Testis (tissue), 3 donors: ENCODE data around the gene FAM107A. TPM values are rescaled to one million over a fixed set of nuclear protein-coding genes. Genes with fewer than 3 reads are reported as not detected.

Experiments
- DNase-seq: peaks from one replicate; pipeline ENCODE4 v3.0.0-alpha.2; 2019
- H3K27ac ChIP-seq, 2 donors: fragments of 200-600 bp; sonication (generic); one replicate each; pipeline ENCODE4 v1.5.1; 2019
- H3K27me3 ChIP-seq: fragments of 200-600 bp; sonication (generic); one replicate; pipeline ENCODE4 v1.5.1; 2019
- H3K36me3 ChIP-seq: fragments of 200-600 bp; sonication (generic); one replicate; pipeline ENCODE4 v1.5.1; 2017; ENCODE audit warnings: low read depth; ENCODE audit errors: missing control alignments
- H3K4me1 ChIP-seq: fragments of 200-600 bp; sonication (generic); one replicate; pipeline ENCODE4 v1.5.1; 2019
- H3K4me3 ChIP-seq, 2 donors: fragments of 200-600 bp; sonication (generic); one replicate each; pipeline ENCODE4 v1.5.1; 2017 to 2019
- H3K9me3 ChIP-seq: fragments of 200-600 bp; sonication (generic); one replicate; pipeline ENCODE4 v1.5.1; 2017
- POLR2A ChIP-seq: fragments of 450-650 bp; IDR thresholded peaks from one replicate; pipeline ENCODE4 v1.6.1; 2017; ENCODE audit warnings: antibody characterized with exemption, mild to moderate bottlenecking, moderate library complexity
- WGBS, 2 donors: methylation state at CpG; one replicate each; pipeline ENCODE4 v1.1.5; 2018; 5-methylcytosine and 5-hydroxymethylcytosine counted together
- intact Hi-C: fragments of 100-400 bp; cut with DNase I; formaldehyde crosslinking; loops from one replicate; pipeline ENCODE4 v1.15.1; 2023; ENCODE audit warnings: low total_unique reads
- polyA plus RNA-seq: library from polyadenylated mRNA; stranded (reverse); fragments of 350-450 nt; fragmentation: Illumina TruSeq; extraction: RNeasy Lipid Tissue Mini Kit (QIAGEN cat#74804); gene quantifications from one replicate; pipeline ENCODE4 v1.2.3, GENCODE V29; 2014; ENCODE audit warnings: low read depth, low replicate concordance; ENCODE audit not compliant: insufficient read depth
- total RNA-seq, 2 donors: library from RNA; depleted of rRNA; stranded (reverse); fragments of >200 nt; gene quantifications; one replicate each; pipeline ENCODE4 v1.2.3, GENCODE V29; 2016
- TF ChIP-seq, protein P1 (sequence below), 3 experiments: fragments of 450-650 bp in 2 of 3; fragments of 200-600 bp in 1 of 3; sonication (generic) in 1 of 3; IDR thresholded peaks; one replicate each; pipeline ENCODE4 v1.5.1; 2016 to 2019; ENCODE audit warnings: antibody characterized with exemption in 3 of 3, mild to moderate bottlenecking in 2 of 3, moderate library complexity in 1 of 3

The FAM107A gene
- total and polyA plus RNA-seq, 3 donors from 2014 or later, result 7.8 to 17.8 (median 14.8) TPM

DNA sequence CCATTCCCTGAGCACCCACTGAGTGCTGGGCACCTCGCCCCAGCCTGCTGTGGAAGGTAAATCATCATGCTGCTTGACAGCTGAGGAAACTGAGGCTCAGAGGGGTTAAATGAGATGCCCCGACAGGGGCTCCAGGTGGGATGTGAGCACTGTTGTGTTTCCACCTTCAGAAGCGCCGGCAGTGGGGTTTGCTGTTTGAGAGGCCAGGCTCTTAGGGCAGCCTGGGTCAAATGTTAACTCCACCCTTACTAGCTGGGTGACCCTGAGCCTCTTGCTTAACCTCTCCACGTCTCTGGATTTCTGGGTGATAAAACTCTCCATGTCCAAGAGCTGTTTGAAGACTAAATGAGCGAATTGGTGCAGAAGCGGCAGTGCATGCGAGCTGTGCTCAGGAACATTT is 46.3 kb upstream of the FAM107A start:
- Histone ChIP-seq H3K27me3 (no peaks in the 10 kb centered on the region), H3K4me3 (no peak overlapping the region), H3K36me3 (no peaks in the 10 kb centered on the region), H3K4me1 (peaks cover 37% of the 10 kb centered on the region), H3K27ac (no peak overlapping the region), H3K9me3 (no peaks in the 10 kb centered on the region)
- intact Hi-C loops, result no loop called here
- 87 to 89% methylated on average over 6 to 7 of the region's 8 CpGs for WGBS, 2 donors
- DNase-seq, result no peak
- TF ChIP-seq, protein P1, sequence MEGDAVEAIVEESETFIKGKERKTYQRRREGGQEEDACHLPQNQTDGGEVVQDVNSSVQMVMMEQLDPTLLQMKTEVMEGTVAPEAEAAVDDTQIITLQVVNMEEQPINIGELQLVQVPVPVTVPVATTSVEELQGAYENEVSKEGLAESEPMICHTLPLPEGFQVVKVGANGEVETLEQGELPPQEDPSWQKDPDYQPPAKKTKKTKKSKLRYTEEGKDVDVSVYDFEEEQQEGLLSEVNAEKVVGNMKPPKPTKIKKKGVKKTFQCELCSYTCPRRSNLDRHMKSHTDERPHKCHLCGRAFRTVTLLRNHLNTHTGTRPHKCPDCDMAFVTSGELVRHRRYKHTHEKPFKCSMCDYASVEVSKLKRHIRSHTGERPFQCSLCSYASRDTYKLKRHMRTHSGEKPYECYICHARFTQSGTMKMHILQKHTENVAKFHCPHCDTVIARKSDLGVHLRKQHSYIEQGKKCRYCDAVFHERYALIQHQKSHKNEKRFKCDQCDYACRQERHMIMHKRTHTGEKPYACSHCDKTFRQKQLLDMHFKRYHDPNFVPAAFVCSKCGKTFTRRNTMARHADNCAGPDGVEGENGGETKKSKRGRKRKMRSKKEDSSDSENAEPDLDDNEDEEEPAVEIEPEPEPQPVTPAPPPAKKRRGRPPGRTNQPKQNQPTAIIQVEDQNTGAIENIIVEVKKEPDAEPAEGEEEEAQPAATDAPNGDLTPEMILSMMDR (IDR thresholded peaks at IDR 0.05), result no peak
- no peak for TF ChIP-seq POLR2A

DNA sequence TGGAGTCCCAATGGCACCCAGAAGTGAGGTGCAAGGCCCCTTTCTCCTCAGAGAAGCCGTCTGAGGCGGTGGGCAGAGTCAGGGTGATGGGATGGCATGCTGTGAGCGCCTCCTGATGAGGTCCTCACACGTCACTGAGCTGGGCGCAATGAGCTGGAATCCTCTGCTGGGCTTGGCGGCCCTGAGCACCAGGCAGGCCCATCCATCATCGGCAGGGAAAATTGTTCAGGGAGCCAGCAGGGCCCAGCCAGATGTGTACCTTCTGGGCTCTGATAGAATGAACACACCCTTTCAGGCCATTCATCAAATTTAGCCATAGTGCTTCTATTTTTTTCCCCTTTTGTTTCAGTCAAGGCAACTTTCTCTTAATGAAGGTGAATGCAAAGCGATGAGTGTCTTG is 45.7 kb upstream of the FAM107A start:
- Histone ChIP-seq H3K4me1 (peaks cover 33% of the 10 kb centered on the region), H3K27me3 (no peaks in the 10 kb centered on the region), H3K27ac (no peak overlapping the region), H3K4me3 (no peak overlapping the region), H3K9me3 (no peaks in the 10 kb centered on the region), H3K36me3 (no peaks in the 10 kb centered on the region)
- 87 to 95% methylated on average over 8 of the region's 8 CpGs for WGBS, 2 donors
- TF ChIP-seq, protein P1 (IDR thresholded peaks at IDR 0.05), result no peak
- no peak for TF ChIP-seq POLR2A
- DNase-seq, result no peak
- intact Hi-C loops, result no loop called here

DNA sequence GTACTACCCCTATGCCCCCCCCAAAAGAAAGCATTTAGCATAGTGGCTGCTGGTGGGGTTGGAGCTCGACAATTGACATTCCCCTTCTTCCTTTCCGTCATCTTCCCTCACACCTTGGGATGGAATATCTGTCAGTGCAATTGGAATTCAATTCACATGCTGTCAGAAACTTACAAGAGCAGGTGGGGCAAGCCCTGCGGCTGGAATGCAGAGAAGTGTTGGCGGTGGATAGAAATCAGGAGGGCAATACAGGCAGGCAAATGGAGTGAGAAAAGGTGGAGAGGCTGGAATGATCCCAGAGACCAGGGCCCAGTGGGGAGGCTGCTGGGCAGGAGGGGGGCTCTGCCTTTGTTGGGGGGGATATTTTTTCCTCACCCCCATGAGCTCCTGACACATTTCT is 45.2 kb upstream of the FAM107A start:
- no peaks in the 10 kb centered on the region for H3K36me3 ChIP-seq
- no peaks in the 10 kb centered on the region for H3K9me3 ChIP-seq
- H3K27me3 ChIP-seq, result no peaks in the 10 kb centered on the region
- TF ChIP-seq POLR2A, result no peak
- TF ChIP-seq, protein P1 (IDR thresholded peaks at IDR 0.05), result no peak
- intact Hi-C loops, result no loop called here
- DNase-seq, result no peak
- peaks cover 33% of the 10 kb centered on the region for H3K4me1 ChIP-seq
- WGBS, 2 donors, result 93 to 96% methylated on average over 4 of the region's 4 CpGs
- no peak overlapping the region for H3K27ac ChIP-seq
- H3K4me3 ChIP-seq, result no peak overlapping the region

DNA sequence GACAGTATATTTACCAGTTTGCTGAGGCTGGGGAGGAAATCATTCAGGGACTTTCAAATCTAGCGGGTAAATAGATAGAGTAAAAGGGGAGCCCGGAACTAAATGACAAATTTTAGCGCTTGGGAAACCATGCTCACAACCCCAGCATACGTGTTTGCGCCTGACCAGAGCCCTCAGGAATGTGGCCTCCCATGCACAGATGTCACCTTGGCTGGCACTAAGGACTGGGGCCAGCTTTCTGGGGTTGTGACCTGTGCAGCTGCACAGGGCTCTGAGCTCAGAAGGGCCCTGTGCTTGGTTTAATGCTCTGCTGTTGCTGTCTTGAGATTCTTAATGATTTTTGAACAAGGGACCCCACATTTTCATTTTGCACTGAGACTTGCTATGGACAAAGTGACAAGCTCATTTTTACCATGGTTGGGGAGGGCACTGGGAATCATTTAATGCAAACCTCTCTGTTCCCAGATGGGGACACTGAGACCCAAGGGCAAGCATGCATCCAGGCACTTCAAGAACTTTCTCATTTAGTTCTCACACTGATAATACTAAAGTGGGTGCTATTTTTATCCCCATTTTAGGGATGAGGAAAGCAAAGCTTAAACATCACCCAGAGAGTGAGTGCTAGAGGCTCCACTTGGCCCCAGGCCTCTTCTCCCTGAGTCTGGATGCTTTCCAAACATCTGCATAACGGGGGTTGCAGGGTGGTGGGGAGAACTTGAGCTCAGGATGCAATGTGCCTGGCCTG is 44.1 kb upstream of the FAM107A start:
- Histone ChIP-seq H3K4me3 (no peak overlapping the region), H3K4me1 (peaks cover 28% of the 10 kb centered on the region), H3K27ac (no peak overlapping the region), H3K36me3 (no peaks in the 10 kb centered on the region), H3K9me3 (no peaks in the 10 kb centered on the region), H3K27me3 (no peaks in the 10 kb centered on the region)
- TF ChIP-seq POLR2A, result no peak
- TF ChIP-seq, protein P1 (IDR thresholded peaks at IDR 0.05), result no peak
- 59 to 75% methylated on average over 6 of the region's 6 CpGs for WGBS, 2 donors
- DNase-seq, result no peak
- intact Hi-C loops, result no loop called here

DNA sequence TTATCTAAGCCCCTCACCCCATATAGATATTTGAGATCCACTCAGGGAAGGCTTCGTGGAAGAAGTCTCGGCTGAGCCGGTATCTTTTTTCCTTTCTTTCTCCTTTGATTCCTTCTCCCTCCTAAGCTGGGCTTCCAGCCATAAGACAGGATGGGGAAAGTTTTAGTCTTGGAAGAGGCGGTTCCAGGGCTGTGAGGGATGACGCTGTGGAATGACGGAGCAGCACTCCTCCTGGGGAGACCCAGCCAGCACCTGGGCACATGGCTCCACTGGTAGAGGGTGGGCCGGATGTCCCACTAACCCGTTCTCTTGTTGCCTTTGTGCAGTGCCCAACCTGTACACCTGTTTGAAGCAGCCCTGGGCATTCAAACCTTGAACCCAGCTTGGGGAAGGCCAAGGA is 43.2 kb upstream of the FAM107A start:
- 50 to 75% methylated on average over 8 of the region's 8 CpGs for WGBS, 2 donors
- Histone ChIP-seq H3K4me3 (no peak overlapping the region), H3K27ac (no peak overlapping the region), H3K27me3 (no peaks in the 10 kb centered on the region), H3K4me1 (peaks cover 23% of the 10 kb centered on the region), H3K36me3 (no peaks in the 10 kb centered on the region), H3K9me3 (no peaks in the 10 kb centered on the region)
- intact Hi-C loops, result no loop called here
- peak; percentile 57 for DNase-seq
- TF ChIP-seq, protein P1 (IDR thresholded peaks at IDR 0.05), result no peak
- TF ChIP-seq POLR2A, result no peak
